Sigmoid colon (tissue), 7 donors: ENCODE results near the gene SURF4. TPM values are rescaled to one million over a fixed set of nuclear protein-coding genes. Genes with fewer than 3 reads are reported as not detected.

Experiments used
- DNase-seq: peaks from one replicate; pipeline ENCODE4 v3.0.0-alpha.2; 2019
- H3K27ac ChIP-seq, 4 donors: fragments of 200-600 bp; sonication (generic); one replicate each; pipeline ENCODE4 v1.5.1; 2016 to 2019; ENCODE audit warnings: mild to moderate bottlenecking in 1 of 4
- H3K27me3 ChIP-seq, 3 donors: fragments of 200-600 bp; sonication (generic); one replicate each; pipeline ENCODE4 v1.5.1; 2019; ENCODE audit warnings: mild to moderate bottlenecking in 1 of 3
- H3K36me3 ChIP-seq, 4 donors: fragments of 200-600 bp; sonication (generic); one replicate each; pipeline ENCODE4 v1.5.1; 2016 to 2019
- H3K4me1 ChIP-seq, 4 donors: fragments of 200-600 bp; sonication (generic); one replicate each; pipeline ENCODE4 v1.5.1; 2017 to 2019
- H3K4me3 ChIP-seq, 4 donors: fragments of 200-600 bp; sonication (generic); one replicate each; pipeline ENCODE4 v1.5.1; 2017 to 2019; ENCODE audit warnings: mild to moderate bottlenecking in 2 of 4, moderate library complexity in 1 of 4
- H3K9me3 ChIP-seq, 4 donors: fragments of 200-600 bp in 3 of 4; sonication (generic) in 3 of 4; one replicate each; pipeline versions ENCODE4 v1.5.1 to v1.6.1; 2013 to 2019
- CTCF ChIP-seq, 4 experiments: fragments of 450-650 bp in 3 of 4; fragments of 200-600 bp in 1 of 4; IDR thresholded peaks; one replicate each; pipeline ENCODE4 v1.5.1; 2016 to 2019; ENCODE audit warnings: antibody characterized with exemption in 4 of 4, mild to moderate bottlenecking in 3 of 4, moderate library complexity in 2 of 4
- EP300 ChIP-seq, 4 donors: sonication (generic); formaldehyde crosslinking; IDR thresholded peaks; one replicate each; pipeline ENCODE4 v1.6.1; 2017; ENCODE audit warnings: antibody characterized with exemption in 4 of 4
- POLR2A ChIP-seq, 2 donors: fragments of 450-650 bp; IDR thresholded peaks; one replicate each; pipeline ENCODE4 v1.6.1; 2016; ENCODE audit warnings: antibody characterized with exemption in 2 of 2, mild to moderate bottlenecking in 2 of 2, moderate library complexity in 2 of 2
- POLR2AphosphoS5 ChIP-seq, 4 donors: sonication (generic); formaldehyde crosslinking; IDR thresholded peaks; one replicate each; pipeline ENCODE4 v1.6.1; 2017; ENCODE audit warnings: antibody characterized with exemption in 4 of 4
- WGBS, 2 donors: extraction: QIAGEN DNeasy Blood & Tissue Kit; methylation state at CpG; one replicate each; pipeline ENCODE4 v1.1.7; 2013; 5-methylcytosine and 5-hydroxymethylcytosine counted together
- intact Hi-C: fragments of 100-400 bp; cut with DNase I; formaldehyde crosslinking; loops from one replicate; pipeline ENCODE4 v1.15.1; 2023
- polyA plus RNA-seq, 3 donors: library from polyadenylated mRNA; stranded (reverse); fragments of 200-250 nt; gene quantifications; one replicate each; pipeline ENCODE4 v1.2.3, GENCODE V29; 2013
- total RNA-seq, 4 donors: library from RNA; depleted of rRNA; stranded (reverse); fragments of >200 nt; gene quantifications; one replicate each; pipeline ENCODE4 v1.1.0, GENCODE V29; 2016
- donor health status: healthy with polysubstance abuse.
- donor health status: Bipolar disorder and iron deficiency.
- donor health status: healthy.

The SURF4 gene
- total and polyA plus RNA-seq, 7 donors, result 17.4 to 190 (median 83.1) TPM

DNA sequence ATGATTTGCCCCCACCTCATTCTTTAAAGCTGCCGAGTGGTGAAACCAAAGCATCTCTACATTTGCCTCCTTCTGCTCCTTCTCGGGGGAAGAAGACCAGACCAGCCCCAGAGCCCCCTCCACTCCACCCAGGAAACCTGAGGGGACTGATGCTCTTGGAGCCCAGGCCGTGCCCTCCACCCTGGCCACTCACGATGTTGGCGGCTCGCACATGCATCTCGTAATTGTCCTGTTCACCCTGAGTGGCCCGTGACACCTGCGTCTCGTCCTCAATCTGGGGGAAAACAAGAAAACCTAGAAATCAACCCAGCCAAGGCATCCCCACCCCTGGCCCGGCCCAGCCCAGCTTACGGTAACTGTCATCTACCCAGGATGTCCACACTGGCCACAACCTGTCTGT lies 30.9 kb downstream of the SURF4 start:
- peaks cover 0 to 31% (median 26%) of the 10 kb centered on the region in 4 donors for H3K4me1 ChIP-seq

DNA sequence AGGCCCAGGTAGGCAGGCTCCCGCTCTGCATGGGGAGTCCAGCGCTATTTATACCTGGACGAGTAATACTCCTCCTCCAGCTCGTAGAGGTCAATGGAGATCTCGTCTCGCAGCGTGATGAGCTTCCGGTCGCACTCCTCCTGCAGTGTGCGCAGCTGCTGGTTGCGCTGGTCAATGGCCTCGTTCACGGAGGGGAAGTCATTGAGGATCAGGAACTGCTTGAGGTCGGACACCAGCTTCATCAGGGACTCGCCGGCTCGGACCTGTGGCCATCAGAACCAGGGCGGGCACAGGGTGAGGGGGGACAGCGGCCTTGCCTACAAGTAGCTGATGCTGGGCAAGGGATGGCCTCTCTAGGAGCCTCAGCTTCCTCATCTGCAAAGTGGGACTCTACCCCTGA lies 31.8 kb downstream of the SURF4 start:
- intact Hi-C loops, result no loop called here
- no peak overlapping the region for H3K4me3 ChIP-seq
- peaks cover 0 to 22% (median 19%) of the 10 kb centered on the region in 4 donors for H3K4me1 ChIP-seq
- H3K27me3 ChIP-seq, result no peaks in the 10 kb centered on the region
- no peak for DNase-seq
- H3K9me3 ChIP-seq, result no peaks in the 10 kb centered on the region
- 97% methylated on average over 19 of the region's 19 CpGs for WGBS, 2 donors
- peaks cover 33 to 69% (median 48%) of the 10 kb centered on the region in 4 donors for H3K36me3 ChIP-seq
- H3K27ac ChIP-seq, result no peak overlapping the region
- TF ChIP-seq POLR2AphosphoS5 (IDR thresholded peaks at IDR 0.05) (no peak), EP300 (IDR thresholded peaks at IDR 0.05) (no peak), CTCF (IDR thresholded peaks at IDR 0.05) (no peak), POLR2A (IDR thresholded peaks at IDR 0.05) (no peak)

More for the DNA sequence above, 30.9 kb downstream of the SURF4 start:
- no peak overlapping the region for H3K27ac ChIP-seq
- intact Hi-C loops, result loop anchor here (5.0 kb wide), 1 partner anchor 117 kb away; no protein-coding TSS in a partner anchor
- DNase-seq, result no peak
- H3K4me3 ChIP-seq, result no peak overlapping the region
- peaks cover 41 to 69% (median 52%) of the 10 kb centered on the region in 4 donors for H3K36me3 ChIP-seq
- H3K9me3 ChIP-seq, result no peaks in the 10 kb centered on the region
- TF ChIP-seq EP300 (IDR thresholded peaks at IDR 0.05), result no peak
- no peak for TF ChIP-seq CTCF (IDR thresholded peaks at IDR 0.05)
- no peak for TF ChIP-seq POLR2AphosphoS5 (IDR thresholded peaks at IDR 0.05)
- no peak for TF ChIP-seq POLR2A (IDR thresholded peaks at IDR 0.05)
- H3K27me3 ChIP-seq, result no peaks in the 10 kb centered on the region
- WGBS, 2 donors, result 95% methylated on average over 12 of the region's 12 CpGs

DNA sequence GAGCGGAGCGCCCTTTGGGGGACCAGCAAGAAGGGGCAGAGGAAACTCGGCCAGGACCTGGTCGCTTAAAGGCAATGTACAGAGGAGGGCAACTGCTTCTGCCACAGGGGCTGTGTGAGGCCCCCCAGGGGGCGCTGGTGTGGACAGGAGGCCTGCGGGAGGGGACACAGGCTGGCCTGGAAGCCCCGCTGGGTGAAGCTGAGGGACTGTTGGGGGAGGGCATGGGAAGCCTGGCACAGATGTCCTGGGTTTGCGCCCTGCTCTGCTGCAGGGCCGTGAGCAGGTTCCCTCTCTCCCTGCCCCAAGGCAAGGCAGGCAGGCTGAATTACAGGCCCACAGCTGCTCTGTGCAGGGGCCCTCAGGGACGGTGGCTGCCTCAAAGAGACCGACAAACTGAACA lies 33.3 kb downstream of the SURF4 start:
- intact Hi-C loops, result no loop called here
- peaks cover 33 to 78% (median 48%) of the 10 kb centered on the region in 4 donors for H3K36me3 ChIP-seq
- WGBS, 2 donors, result 83 to 88% methylated on average over 11 of the region's 11 CpGs
- TF ChIP-seq POLR2A (IDR thresholded peaks at IDR 0.05) (no peak), EP300 (IDR thresholded peaks at IDR 0.05) (no peak), POLR2AphosphoS5 (IDR thresholded peaks at IDR 0.05) (no peak)
- no peaks in the 10 kb centered on the region for H3K9me3 ChIP-seq
- peaks cover 0 to 15% (median 14%) of the 10 kb centered on the region in 4 donors for H3K4me1 ChIP-seq
- no peak overlapping the region for H3K4me3 ChIP-seq
- no peaks in the 10 kb centered on the region for H3K27me3 ChIP-seq
- no peak for DNase-seq
- H3K27ac ChIP-seq, result no peak overlapping the region

DNA sequence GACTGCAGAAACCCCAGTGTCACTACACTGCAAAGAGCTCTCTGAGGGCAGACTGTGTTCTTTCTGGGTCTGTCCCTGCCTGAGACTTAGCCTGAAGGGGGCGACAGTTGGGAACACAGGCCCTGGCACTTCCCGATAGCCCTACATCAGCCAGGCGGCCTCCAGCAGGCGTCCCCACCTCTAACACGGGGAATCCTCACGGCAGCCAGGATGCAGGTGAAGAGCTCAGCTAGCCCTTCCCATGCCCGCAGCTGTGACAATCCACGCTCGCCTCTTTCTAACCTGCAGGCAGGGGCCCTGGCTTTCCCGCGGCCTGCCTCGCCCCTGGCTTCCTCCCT lies 33.8 kb downstream of the SURF4 start:
- Histone ChIP-seq H3K4me3 (no peak overlapping the region), H3K27me3 (no peaks in the 10 kb centered on the region), H3K27ac (no peak overlapping the region), H3K36me3 (peaks cover 33 to 78% (median 48%) of the 10 kb centered on the region in 4 donors), H3K4me1 (peaks cover 0 to 14% (median 14%) of the 10 kb centered on the region in 4 donors), H3K9me3 (no peaks in the 10 kb centered on the region)
- no peak for DNase-seq
- WGBS, 2 donors, result 83 to 87% methylated on average over 12 of the region's 12 CpGs
- intact Hi-C loops, result no loop called here
- no peak for TF ChIP-seq POLR2AphosphoS5 (IDR thresholded peaks at IDR 0.05)
- no peak for TF ChIP-seq CTCF (IDR thresholded peaks at IDR 0.05)
- no peak for TF ChIP-seq EP300 (IDR thresholded peaks at IDR 0.05)
- TF ChIP-seq POLR2A (IDR thresholded peaks at IDR 0.05), result no peak

DNA sequence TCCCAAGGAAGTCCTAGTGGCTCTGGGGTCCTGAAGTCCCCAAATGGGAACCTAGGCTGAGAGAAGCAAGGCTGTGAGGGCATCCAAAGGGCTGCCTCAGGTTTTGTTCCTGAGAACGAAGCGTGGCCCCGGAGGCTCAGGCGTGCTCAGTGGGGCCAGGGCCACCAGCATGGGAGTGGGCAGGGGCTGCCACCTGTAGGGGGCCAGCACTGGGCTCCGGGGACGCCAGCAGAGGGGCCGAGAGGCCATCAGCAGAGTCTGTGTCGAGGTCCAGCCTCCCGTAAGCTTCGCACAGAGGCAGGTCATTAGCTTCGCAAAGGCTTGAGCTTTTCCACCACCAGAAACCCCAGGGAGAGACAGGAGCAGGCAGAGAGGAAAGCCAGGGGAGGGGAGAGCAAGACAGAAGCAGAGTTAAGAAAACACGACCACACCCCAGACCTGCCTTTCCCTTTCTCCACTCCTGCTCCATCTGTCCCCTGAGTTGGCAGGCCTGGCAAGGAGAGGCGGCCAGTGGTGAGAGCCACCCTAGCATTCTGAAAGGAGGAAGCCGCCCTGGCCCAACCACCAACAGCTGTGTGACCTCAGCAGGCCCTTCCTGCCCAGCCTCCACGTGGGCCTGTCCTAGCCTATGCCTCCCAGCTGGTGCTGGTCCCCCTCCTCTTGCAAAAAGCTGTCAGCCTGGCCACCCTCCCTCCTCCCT lies 34.3 kb downstream of the SURF4 start:
- H3K4me3 ChIP-seq, result no peak overlapping the region

More for the DNA sequence above, 34.3 kb downstream of the SURF4 start:
- TF ChIP-seq POLR2AphosphoS5 (IDR thresholded peaks at IDR 0.05), result peak in 1 of 4 donors; percentile 33
- no peak for TF ChIP-seq EP300 (IDR thresholded peaks at IDR 0.05)
- H3K9me3 ChIP-seq, result no peaks in the 10 kb centered on the region
- H3K4me1 ChIP-seq, result peaks cover 0 to 13% (median 13%) of the 10 kb centered on the region in 4 donors
- H3K36me3 ChIP-seq, result peaks cover 33 to 78% (median 48%) of the 10 kb centered on the region in 4 donors
- peak overlapping the region in 3 of 4 donors; percentile 4 to 25 (median 25) for H3K27ac ChIP-seq
- no peaks in the 10 kb centered on the region for H3K27me3 ChIP-seq
- 85 to 88% methylated on average over 15 of the region's 15 CpGs for WGBS, 2 donors
- DNase-seq, result peak; percentile 82
- intact Hi-C loops, result no loop called here
